BLaER1 (cell line): ENCODE measurements around the gene KCNB1.
"Not testable (repeated sequence)": the region's sequence is repeated elsewhere in the genome, so short reads cannot be mapped to it uniquely, and the experiment has no call there.

Experiments
- H3K27ac ChIP-seq: shearing (Covaris generic); formaldehyde crosslinking; 2 replicates; pipeline ENCODE4 v1.8.1; 2022
- H3K27me3 ChIP-seq: shearing (Covaris generic); formaldehyde crosslinking; 2 replicates; pipeline ENCODE4 v1.8.1; 2022
- H3K36me3 ChIP-seq: shearing (Covaris generic); formaldehyde crosslinking; 2 replicates; pipeline ENCODE4 v1.8.1; 2022
- H3K4me1 ChIP-seq: shearing (Covaris generic); formaldehyde crosslinking; 2 replicates; pipeline ENCODE4 v1.8.1; 2022
- H3K4me2 ChIP-seq: shearing (Covaris generic); formaldehyde crosslinking; 2 replicates; pipeline ENCODE4 v1.8.1; 2022
- H3K4me3 ChIP-seq: shearing (Covaris generic); formaldehyde crosslinking; 2 replicates; pipeline ENCODE4 v1.8.1; 2022
- H3K9ac ChIP-seq: shearing (Covaris generic); formaldehyde crosslinking; 2 replicates; pipeline ENCODE4 v1.8.1; 2022
- H3K9me3 ChIP-seq: shearing (Covaris generic); formaldehyde crosslinking; 2 replicates; pipeline ENCODE4 v1.8.1; 2022
- H4K20me1 ChIP-seq: shearing (Covaris generic); formaldehyde crosslinking; 2 replicates; pipeline ENCODE4 v1.8.1; 2022
- Cebpa-rat ChIP-seq: shearing (Covaris generic); IDR thresholded peaks from 2 replicates; pipeline ENCODE4 v1.8.1; 2022

KCNB1 gene

GRCh38 chr20:49418809-49419208, 63.7 kb downstream of the KCNB1 start:
- Histone ChIP-seq H3K4me2 (peak overlapping the region; percentile 68), H4K20me1 (no peaks in the 10 kb centered on the region), H3K9ac (0 out of 2 replicates have a peak overlapping the region, but pooled peaks have one; percentile 29), H3K27me3 (no peaks in the 10 kb centered on the region), H3K4me3 (no peak overlapping the region), H3K9me3 (no peaks in the 10 kb centered on the region), H3K27ac (no peak overlapping the region), H3K36me3 (no peaks in the 10 kb centered on the region), H3K4me1 (peaks cover 34% of the 10 kb centered on the region)
- no peak for TF ChIP-seq Cebpa-rat

GRCh38 chr20:49417843-49418555, 64.5 kb downstream of the KCNB1 start:
- TF ChIP-seq Cebpa-rat, result no peak
- H3K4me3 ChIP-seq, result no peak overlapping the region

GRCh38 chr20:49415668-49416044, 66.8 kb downstream of the KCNB1 start:
- no peak overlapping the region for H3K4me2 ChIP-seq
- H3K9ac ChIP-seq, result no peak overlapping the region
- no peak overlapping the region for H3K27ac ChIP-seq
- peaks cover 30% of the 10 kb centered on the region for H3K4me1 ChIP-seq
- no peak overlapping the region for H3K4me3 ChIP-seq
- H3K27me3 ChIP-seq, result no peaks in the 10 kb centered on the region
- no peaks in the 10 kb centered on the region for H3K9me3 ChIP-seq
- no peaks in the 10 kb centered on the region for H3K36me3 ChIP-seq
- no peaks in the 10 kb centered on the region for H4K20me1 ChIP-seq
- TF ChIP-seq Cebpa-rat, result no peak

More at GRCh38 chr20:49417843-49418555, 64.5 kb downstream of the KCNB1 start:
- Histone ChIP-seq H3K4me2 (peak overlapping the region; percentile 68), H3K27ac (no peak overlapping the region), H4K20me1 (no peaks in the 10 kb centered on the region), H3K4me1 (peaks cover 34% of the 10 kb centered on the region), H3K9ac (no peak overlapping the region), H3K9me3 (no peaks in the 10 kb centered on the region), H3K27me3 (no peaks in the 10 kb centered on the region), H3K36me3 (no peaks in the 10 kb centered on the region)

- Histone ChIP-seq H3K9me3 (no peaks in the 10 kb centered on the region), H3K36me3 (no peaks in the 10 kb centered on the region), H4K20me1 (no peaks in the 10 kb centered on the region), H3K4me3 (no peak overlapping the region), H3K9ac (no peak overlapping the region), H3K4me1 (peaks cover 30% of the 10 kb centered on the region), H3K27ac (no peak overlapping the region), H3K27me3 (no peaks in the 10 kb centered on the region), H3K4me2 (no peak overlapping the region)
- TF ChIP-seq Cebpa-rat, result 0 out of 2 replicates have a peak, but pooled peaks have one; percentile 22
Observed at GRCh38 chr20:49415005-49415667, 67.3 kb downstream of the KCNB1 start.

- Histone ChIP-seq H4K20me1 (no peaks in the 10 kb centered on the region), H3K36me3 (no peaks in the 10 kb centered on the region), H3K27me3 (no peaks in the 10 kb centered on the region), H3K9ac (no peak overlapping the region), H3K9me3 (no peaks in the 10 kb centered on the region), H3K4me3 (no peak overlapping the region), H3K27ac (no peak overlapping the region), H3K4me2 (no peak overlapping the region), H3K4me1 (peaks cover 24% of the 10 kb centered on the region)
- TF ChIP-seq Cebpa-rat, result no peak
Observed at GRCh38 chr20:49413677-49414076, 68.8 kb downstream of the KCNB1 start.

- no peaks in the 10 kb centered on the region for H3K9me3 ChIP-seq
- H3K27ac ChIP-seq, result no peak overlapping the region
- H4K20me1 ChIP-seq, result no peaks in the 10 kb centered on the region
- H3K36me3 ChIP-seq, result no peaks in the 10 kb centered on the region
- peaks cover 17% of the 10 kb centered on the region for H3K4me1 ChIP-seq
- no peak overlapping the region for H3K4me2 ChIP-seq
- TF ChIP-seq Cebpa-rat, result no peak
- H3K4me3 ChIP-seq, result no peak overlapping the region
- H3K9ac ChIP-seq, result no peak overlapping the region
- H3K27me3 ChIP-seq, result no peaks in the 10 kb centered on the region
Observed at GRCh38 chr20:49412953-49413352, 69.5 kb downstream of the KCNB1 start.

GRCh38 chr20:49412254-49412653, 70.2 kb downstream of the KCNB1 start:
- H4K20me1 ChIP-seq, result no peaks in the 10 kb centered on the region
- H3K4me2 ChIP-seq, result no peak overlapping the region
- H3K9ac ChIP-seq, result no peak overlapping the region
- no peaks in the 10 kb centered on the region for H3K36me3 ChIP-seq
- no peaks in the 10 kb centered on the region for H3K27me3 ChIP-seq
- no peak for TF ChIP-seq Cebpa-rat
- H3K4me3 ChIP-seq, result no peak overlapping the region
- H3K9me3 ChIP-seq, result no peaks in the 10 kb centered on the region
- peaks cover 12% of the 10 kb centered on the region; the same call in 1 of the 2 replicates for H3K4me1 ChIP-seq
- no peak overlapping the region for H3K27ac ChIP-seq

GRCh38 chr20:49411221-49411925, 71.1 kb downstream of the KCNB1 start:
- peaks cover 12% of the 10 kb centered on the region; the same call in 1 of the 2 replicates for H3K4me1 ChIP-seq
- H3K4me3 ChIP-seq, result no peak overlapping the region
- H3K27ac ChIP-seq, result no peak overlapping the region
- H4K20me1 ChIP-seq, result no peaks in the 10 kb centered on the region
- H3K9me3 ChIP-seq, result no peaks in the 10 kb centered on the region
- no peak overlapping the region for H3K9ac ChIP-seq
- no peak for TF ChIP-seq Cebpa-rat
- H3K4me2 ChIP-seq, result no peak overlapping the region
- no peaks in the 10 kb centered on the region for H3K27me3 ChIP-seq
- H3K36me3 ChIP-seq, result no peaks in the 10 kb centered on the region

GRCh38 chr20:49409975-49410621, 72.4 kb downstream of the KCNB1 start:
- not testable (repeated sequence) for H3K27ac ChIP-seq, H3K9ac ChIP-seq, H3K4me1 ChIP-seq, H4K20me1 ChIP-seq, H3K4me3 ChIP-seq, H3K9me3 ChIP-seq, H3K4me2 ChIP-seq, H3K36me3 ChIP-seq, H3K27me3 ChIP-seq
